ENCODE data around the gene SFMBT2.

SFMBT2 gene

GRCh38 chr10:7111089-7111488 is 299.7 kb downstream of the SFMBT2 start:
- H3K27ac Mint-ChIP-seq, result no peak overlapping the region
- DNase-seq (no peak), ATAC-seq (replicated peaks) (no peak)
- H3K9me3 Mint-ChIP-seq, result peaks cover 2 to 4% of the 10 kb centered on the region in 2 donors
- peaks cover 0 to 4% of the 10 kb centered on the region in 2 donors for H3K36me3 Mint-ChIP-seq
- peaks cover 0 to 4% of the 10 kb centered on the region in 2 donors for H3K27me3 Mint-ChIP-seq
- H3K4me1 Mint-ChIP-seq, result no peaks in the 10 kb centered on the region
- no peak overlapping the region for H3K4me3 Mint-ChIP-seq

All from stimulated activated naive B cell treated with anti-CD40 and anti-IgM and Interleukin-4, amounts not matched to agents 10 μg/mL and 1 μg/mL and 100 μg/mL, for 72 hours (primary cell).